NCI-H2227 (cell line): ENCODE measurements around the gene LDAH.
"Not testable (repeated sequence)": the region's sequence is repeated elsewhere in the genome, so short reads cannot be mapped to it uniquely, and the experiment has no call there.

Experiments
- DNase-seq: peaks from one replicate; lab custom pipeline; 2025; ENCODE audit not compliant: unreplicated experiment; lab: John Stamatoyannopoulos, UW

LDAH gene

GRCh38 chr2:20822535-20823490 is at the start of gene LDAH:
LDAH (minus strand) TSS chr2:20823101; CDS start chr2:20801463, 21,638 bp downstream.
- peak; percentile 95 for DNase-seq

DNA sequence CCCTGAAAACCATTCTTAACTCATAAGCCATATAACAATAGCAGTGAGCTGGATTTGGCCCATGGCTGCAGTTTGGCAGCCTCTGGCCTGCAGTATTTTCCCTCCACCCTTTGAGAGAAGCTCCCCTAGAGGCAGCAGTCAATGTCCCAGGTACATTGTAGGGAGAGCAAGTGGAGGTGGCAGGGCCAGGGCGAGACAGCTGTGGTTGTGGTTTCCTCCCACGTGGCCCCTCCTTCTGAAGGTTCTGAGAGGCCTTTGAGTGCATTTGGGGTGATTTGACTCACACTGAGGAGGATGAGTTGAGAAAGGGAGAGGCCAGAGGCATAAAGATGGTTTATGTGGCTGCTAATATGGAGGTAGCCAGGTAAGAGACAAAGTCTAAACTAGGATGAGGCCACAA is 45.5 kb upstream of the LDAH start:
- DNase-seq, result no peak

DNA sequence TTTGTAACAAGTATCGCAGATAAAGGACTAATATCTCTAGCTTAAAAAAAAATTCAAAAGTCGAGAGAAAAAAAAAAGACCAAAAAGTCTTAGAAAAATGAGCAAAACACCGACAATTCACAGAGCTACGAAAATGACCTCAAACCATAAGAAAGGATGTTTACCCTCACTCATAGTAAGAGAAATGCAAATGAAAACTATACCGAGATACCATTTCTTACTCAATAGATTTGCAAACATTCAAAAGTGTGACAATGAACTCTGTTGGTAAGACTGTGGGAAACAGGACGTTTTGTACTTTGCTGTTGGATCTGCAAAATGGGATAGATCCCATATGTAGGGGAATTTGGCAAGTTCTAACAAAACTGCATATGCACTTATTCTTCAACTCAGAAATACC is 39.9 kb upstream of the LDAH start:
- no peak for DNase-seq

DNA sequence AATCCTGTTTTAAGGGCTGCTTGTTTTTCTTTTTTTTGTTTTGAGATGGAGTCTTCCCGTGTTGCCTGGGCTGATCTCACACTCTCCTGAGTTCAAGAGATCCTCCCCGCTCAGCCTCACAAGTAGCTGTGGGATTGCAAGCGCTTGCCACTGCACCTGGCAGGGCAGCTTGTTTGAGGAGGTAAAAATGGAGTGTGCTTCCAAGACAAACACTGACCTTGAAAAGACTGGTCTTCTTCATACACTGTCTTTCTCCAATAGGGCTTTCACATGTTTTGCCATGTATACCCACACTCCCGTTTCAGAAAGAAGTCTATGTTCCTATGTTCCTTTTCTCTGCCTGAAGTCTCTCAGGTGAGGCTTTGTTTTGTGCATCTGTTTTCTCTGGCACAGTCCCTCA is 32.6 kb upstream of the LDAH start:
- no peak for DNase-seq

DNA sequence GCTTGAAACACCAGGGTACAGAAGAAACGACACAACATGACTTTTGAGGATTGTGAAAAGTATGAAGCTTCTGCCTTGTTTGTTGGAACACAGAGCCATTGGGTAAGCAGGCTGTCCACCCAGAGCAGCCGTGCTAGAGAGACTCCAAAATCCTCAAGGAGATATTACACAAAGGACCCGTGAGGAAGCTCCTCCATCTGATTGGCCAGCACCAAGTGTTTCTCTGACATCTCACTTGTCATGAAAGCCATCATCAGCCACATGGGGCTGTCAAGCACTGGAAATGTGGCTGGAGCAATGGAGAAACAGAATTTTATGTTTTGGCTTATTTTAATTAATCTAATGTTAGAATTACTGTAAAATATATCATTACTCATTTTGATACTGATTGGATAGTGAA is 29.8 kb upstream of the LDAH start:
- no peak for DNase-seq

DNA sequence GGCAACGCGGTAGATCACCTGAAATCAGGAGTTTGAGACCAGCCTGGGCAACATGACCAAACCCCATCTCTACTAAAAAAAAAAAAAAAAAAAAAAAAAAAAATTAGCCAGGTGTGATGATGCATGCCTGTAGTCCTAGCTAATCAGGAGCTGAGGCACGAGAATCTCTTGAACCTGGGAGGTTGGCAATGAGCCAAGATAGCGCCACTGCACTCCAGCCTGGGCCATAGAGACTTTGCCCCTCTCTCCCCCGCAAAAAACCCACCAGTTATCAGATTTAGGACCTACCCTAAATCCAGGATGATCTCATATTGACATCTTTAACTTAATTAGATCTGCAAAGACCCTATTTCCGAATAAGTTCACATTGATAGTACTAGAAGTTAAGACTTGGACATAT is 29.2 kb upstream of the LDAH start:
- DNase-seq, result no peak

- DNase-seq, result no peak
Observed at GRCh38 chr2:20844246-20844645, 21.3 kb upstream of the LDAH start.

DNA sequence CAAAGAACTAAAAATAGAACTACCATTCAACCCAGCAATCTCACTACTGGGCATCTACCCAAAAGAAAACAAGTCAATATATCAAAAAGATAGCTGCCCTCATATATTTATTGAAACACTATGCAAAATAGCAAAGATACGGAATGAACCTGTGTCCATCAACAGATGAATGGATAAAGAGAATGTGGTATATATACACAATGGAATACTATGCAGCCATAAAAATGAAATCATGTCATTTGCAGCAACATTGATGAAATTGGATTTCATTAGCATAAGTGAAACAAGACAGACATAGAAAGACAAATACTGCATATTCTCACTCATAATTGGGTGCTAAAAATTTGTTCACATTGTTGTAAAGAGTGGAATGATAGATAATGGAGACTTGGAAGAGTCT is 16.2 kb upstream of the LDAH start:
- DNase-seq, result no peak

DNA sequence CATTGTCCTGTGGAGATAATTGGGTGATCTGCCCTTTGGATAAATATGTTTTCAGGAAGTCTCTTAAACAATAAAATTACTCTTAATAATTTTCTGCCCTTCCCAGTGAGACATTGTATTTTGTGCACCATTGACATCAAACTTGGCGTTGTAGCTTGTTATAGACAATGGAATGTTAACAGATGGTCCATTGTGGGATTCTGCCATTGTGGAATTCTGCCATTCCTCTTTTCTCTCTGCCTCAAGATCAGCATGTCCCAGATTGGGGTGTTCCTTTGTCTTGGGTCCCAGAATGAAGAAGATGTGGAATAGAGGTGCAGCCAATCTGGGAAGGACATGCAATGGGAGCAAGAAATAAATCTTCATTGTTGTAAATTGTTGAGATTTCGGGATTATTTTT is 15.1 kb upstream of the LDAH start:
- DNase-seq, result no peak

DNA sequence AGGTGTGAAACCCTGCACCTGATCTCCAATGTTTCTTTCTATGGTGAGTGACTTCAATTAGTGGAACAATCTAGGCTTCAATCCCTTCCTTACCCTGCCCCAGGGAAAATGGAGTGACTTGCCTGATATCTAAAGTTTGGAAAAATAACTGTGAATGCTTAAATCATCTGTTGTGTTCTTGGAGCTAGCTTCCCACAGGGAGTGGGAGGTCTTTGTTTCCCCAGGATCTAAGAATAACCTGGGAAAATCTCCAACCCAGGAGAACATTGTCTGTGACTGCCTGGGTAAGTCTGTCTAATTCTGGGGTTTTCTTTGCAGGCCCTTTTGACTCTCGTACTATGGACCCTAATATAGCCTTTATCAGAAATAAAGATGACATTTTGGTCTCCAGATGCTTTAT is 13.6 kb upstream of the LDAH start:
- DNase-seq, result no peak

DNA sequence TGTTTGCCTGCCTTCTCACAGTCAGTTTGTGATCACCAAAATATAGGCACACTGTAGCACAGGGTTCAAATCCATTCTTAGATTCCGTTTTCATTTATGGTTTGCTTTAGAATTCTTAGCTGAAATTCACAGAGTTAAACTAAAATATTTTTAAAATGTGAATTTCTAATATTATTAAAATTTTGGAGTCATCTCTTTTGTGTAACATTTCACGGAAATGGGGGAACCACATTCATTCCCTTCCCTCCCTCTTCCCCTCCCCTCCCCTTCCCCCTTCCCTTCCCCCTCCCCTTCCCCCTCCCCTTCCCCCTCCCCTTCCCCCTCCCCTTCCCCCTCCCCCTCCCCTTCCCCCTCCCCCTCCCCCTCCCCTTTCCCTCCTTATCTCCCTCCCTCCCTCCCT is 11.4 kb upstream of the LDAH start:
- DNase-seq, result no peak

GRCh38 chr2:20832606-20833005 is 9.7 kb upstream of the LDAH start:
- DNase-seq, result no peak

- no peak for DNase-seq
Observed at GRCh38 chr2:20829861-20830260, 7.0 kb upstream of the LDAH start.

GRCh38 chr2:20823917-20824316 is 1.0 kb upstream of the LDAH start:
- DNase-seq, result no peak

- DNase-seq, result no peak
Observed at GRCh38 chr2:20818820-20819219, 4.1 kb downstream of the LDAH start.

DNA sequence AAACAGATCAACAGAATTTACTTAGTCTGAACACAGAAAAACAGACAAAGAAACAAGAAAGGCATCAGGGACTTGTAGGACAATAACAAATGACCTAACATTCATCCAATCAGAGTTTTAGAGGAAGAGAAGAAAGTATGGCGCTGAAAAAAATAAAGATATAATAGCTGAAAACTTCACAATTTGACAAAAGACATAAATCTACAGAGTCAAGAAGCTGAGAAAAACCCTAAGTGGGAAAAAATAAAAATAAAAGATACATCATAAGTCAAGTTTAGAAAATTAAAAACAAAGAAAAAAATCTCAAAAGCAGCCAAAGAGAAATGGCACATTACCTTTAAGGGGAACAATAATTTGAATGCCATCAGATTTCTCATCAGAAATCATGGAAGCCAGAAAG is 7.7 kb downstream of the LDAH start:
- no peak for DNase-seq

DNA sequence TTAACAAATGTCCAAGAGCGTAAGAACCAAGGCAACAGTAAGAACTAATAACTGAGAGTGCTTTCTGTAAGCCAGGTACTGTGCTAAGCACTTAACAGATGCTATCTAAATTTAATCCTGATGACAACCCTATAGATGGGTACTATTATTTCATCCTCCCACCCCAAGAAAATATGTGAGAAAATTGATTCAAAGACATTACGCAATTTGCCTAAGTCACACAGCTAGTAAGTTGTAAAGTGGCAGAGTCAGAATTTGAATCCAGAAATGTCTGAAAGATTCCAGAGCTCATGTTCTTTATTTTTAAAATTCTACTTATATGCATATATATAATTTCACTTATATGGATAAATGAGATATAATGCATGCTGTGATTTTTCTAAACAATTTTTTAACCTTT is 10.1 kb downstream of the LDAH start:
- DNase-seq, result no peak

DNA sequence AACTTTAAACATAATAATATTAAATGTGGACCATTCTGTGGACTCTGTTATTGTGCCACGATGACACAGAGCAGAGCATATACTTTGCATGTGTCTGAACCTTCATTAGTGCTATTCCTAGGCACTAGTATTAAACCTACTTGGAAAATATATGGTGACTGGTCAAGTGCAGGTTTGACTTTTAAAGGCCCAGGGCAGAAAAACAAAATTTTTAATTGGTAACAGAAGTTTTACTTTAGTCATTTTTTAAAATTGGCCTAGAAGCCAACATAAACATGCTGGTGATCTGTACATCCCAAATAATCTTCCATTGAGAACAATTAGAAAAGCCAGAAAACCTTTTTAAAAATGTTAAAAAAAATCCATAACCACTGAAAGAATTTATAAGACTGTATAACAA is 16.6 kb downstream of the LDAH start:
- DNase-seq, result no peak

DNA sequence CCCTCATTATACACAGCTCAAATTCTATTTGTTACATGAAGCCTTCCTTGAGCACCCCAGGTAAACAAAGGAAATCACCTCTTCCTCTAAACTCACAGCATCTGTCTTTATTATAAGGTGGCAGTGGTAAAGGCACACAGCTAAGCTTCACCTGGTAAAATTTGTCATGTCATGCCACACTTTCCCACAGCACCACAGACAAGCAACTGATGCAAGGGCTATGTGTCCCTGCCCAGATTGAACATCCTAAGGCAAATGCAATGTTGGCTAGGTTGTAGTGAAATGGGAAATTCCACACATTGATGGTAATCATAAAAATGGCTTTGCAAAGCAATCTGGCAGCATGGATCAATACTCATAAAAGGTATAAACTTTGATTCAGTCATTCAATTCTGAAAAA is 18.9 kb downstream of the LDAH start:
- DNase-seq, result no peak

DNA sequence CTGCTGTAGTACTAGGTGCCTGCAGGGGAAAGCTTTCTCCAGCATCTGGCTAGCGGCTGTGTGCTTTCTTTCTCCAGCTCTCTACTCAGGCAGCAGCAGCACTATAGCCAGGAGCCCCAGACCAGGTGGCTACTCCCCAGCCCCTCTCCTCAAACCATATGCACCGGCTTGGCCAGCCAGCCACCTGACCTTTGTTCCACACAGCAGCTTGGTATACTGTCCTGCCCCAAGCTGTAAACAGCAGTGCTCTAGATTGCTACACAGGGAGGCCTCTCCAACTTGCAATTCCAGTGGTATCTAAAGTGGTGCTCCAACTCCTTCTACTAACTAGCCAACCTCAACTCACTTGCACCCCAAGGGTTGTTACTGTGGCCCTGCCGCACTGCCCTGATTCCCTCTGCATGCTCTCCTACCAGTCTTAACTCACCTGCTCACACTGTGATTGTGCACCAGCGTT is 19.6 kb downstream of the LDAH start:
- no peak for DNase-seq

- DNase-seq, result no peak
Observed at GRCh38 chr2:20797096-20797495, 25.8 kb downstream of the LDAH start.

- no peak for DNase-seq
Observed at GRCh38 chr2:20796374-20796791, 26.5 kb downstream of the LDAH start.

GRCh38 chr2:20793944-20794343 is 29.0 kb downstream of the LDAH start:
- not testable (repeated sequence) for DNase-seq
